ENCODE measurements around the gene CDH23. TPM values are rescaled to one million over a fixed set of nuclear protein-coding genes. Genes with fewer than 3 reads are reported as not detected.

CDH23 gene
- total and polyA plus RNA-seq, 12 donors: 1.7 to 20.2 (median 7.8) TPM

DNA sequence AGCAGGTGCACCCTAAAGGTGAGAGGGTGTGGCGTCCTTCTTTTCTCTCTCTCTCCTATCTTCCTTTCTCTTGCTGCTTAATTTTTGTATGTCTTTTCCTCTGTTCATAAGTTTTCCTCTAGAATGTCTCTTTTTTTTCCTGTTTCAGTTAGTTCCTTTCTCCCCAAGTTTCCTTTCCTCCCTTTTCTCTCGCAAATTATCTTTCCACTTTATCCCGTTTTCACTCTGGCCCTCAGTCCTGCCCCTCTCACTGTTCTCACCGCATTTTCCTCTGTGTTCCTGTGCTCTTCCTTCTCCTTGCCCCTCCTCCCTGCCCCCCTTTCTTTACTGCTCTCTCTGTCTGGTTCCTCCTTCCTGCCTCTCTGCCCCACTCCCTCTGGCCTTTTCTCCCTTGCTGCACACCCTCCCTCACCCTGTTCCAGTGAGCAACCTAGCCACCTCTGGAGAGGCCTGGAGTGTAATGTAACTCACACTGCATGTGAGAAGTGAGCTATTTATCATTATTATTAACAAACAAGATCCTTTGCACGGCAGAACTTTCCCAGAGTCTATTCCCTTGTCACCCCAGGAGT lies 164.4 kb downstream of the CDH23 start:
- TF ChIP-seq POLR2A (IDR thresholded peaks at IDR 0.05): no peak
- TF ChIP-seq, protein P1, sequence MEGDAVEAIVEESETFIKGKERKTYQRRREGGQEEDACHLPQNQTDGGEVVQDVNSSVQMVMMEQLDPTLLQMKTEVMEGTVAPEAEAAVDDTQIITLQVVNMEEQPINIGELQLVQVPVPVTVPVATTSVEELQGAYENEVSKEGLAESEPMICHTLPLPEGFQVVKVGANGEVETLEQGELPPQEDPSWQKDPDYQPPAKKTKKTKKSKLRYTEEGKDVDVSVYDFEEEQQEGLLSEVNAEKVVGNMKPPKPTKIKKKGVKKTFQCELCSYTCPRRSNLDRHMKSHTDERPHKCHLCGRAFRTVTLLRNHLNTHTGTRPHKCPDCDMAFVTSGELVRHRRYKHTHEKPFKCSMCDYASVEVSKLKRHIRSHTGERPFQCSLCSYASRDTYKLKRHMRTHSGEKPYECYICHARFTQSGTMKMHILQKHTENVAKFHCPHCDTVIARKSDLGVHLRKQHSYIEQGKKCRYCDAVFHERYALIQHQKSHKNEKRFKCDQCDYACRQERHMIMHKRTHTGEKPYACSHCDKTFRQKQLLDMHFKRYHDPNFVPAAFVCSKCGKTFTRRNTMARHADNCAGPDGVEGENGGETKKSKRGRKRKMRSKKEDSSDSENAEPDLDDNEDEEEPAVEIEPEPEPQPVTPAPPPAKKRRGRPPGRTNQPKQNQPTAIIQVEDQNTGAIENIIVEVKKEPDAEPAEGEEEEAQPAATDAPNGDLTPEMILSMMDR (IDR thresholded peaks at IDR 0.05): no peak
- Histone ChIP-seq H3K4me1 (replicated peaks in 1 of 2) (no peaks in the 10 kb centered on the region), H3K4me3 (no peak overlapping the region), H3K36me3 (replicated peaks in 1 of 2) (no peaks in the 10 kb centered on the region), H3K9me3 (replicated peaks in 1 of 3) (no peaks in the 10 kb centered on the region), H3K27ac (no peak overlapping the region), H3K27me3 (no peaks in the 10 kb centered on the region)
- intact Hi-C loops (cut with DNase I): no loop called here
- 47 to 52% (median 48%) methylated on average over 5 of the region's 5 CpGs for WGBS, 4 donors
- DNase-seq: no peak

DNA sequence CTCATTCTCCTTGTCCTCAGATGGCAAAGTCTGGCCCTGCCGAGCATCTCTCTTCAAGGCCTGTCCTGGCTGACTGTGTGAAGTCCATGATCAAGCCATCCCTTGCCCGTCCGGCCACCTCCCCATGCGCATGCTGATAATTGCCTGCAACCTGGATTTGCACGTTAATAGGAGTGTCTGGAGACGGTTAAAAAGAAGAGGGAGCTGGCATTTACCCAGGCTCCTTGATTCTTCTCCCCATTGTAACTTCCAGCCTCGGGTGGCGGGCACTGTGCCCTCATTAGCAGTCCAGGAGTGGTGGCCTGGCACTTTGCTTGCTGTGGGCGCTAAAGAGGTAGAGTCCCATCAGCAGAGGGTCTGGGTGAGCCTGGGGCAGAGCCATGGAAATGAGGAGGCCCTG lies 165.5 kb downstream of the CDH23 start:
- DNase-seq: no peak
- Histone ChIP-seq H3K27ac (no peak overlapping the region), H3K36me3 (replicated peaks in 1 of 2) (no peaks in the 10 kb centered on the region), H3K4me1 (replicated peaks in 1 of 2) (no peaks in the 10 kb centered on the region), H3K4me3 (no peak overlapping the region), H3K9me3 (replicated peaks in 1 of 3) (no peaks in the 10 kb centered on the region), H3K27me3 (no peaks in the 10 kb centered on the region)
- WGBS, 4 donors: 91 to 95% (median 94%) methylated on average over 8 to 9 of the region's 9 CpGs
- intact Hi-C loops (cut with DNase I): no loop called here
- no peak for TF ChIP-seq POLR2A (IDR thresholded peaks at IDR 0.05)
- TF ChIP-seq, protein P1 (IDR thresholded peaks at IDR 0.05): no peak

DNA sequence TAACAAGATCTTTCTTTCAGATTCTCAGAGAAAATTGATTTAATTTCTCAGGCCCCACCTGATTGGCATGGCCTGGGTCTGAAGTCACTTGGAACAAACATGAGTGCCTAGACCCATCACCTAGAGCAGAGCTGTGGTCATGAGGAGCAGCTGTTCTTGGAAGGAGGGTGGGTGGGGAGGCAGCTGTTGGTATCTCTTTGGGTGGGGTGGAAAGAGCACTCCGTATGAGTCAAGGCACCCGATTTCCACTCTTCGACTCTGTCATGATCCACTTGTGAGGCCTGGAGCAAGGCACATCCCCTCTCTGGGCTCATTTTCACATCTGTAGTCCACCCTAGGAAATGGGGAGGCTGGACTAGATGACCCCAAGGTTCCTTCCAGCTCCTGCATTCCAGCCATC lies 166.2 kb downstream of the CDH23 start:
- Histone ChIP-seq H3K4me1 (replicated peaks in 1 of 2) (no peaks in the 10 kb centered on the region), H3K36me3 (replicated peaks in 1 of 2) (no peaks in the 10 kb centered on the region), H3K4me3 (no peak overlapping the region), H3K27ac (no peak overlapping the region), H3K9me3 (replicated peaks in 1 of 3) (no peaks in the 10 kb centered on the region), H3K27me3 (no peaks in the 10 kb centered on the region)
- 85 to 89% (median 88%) methylated on average over 3 of the region's 3 CpGs for WGBS, 4 donors
- intact Hi-C loops (cut with DNase I): no loop called here
- no peak for DNase-seq
- TF ChIP-seq, protein P1 (IDR thresholded peaks at IDR 0.05): no peak
- no peak for TF ChIP-seq POLR2A (IDR thresholded peaks at IDR 0.05)

DNA sequence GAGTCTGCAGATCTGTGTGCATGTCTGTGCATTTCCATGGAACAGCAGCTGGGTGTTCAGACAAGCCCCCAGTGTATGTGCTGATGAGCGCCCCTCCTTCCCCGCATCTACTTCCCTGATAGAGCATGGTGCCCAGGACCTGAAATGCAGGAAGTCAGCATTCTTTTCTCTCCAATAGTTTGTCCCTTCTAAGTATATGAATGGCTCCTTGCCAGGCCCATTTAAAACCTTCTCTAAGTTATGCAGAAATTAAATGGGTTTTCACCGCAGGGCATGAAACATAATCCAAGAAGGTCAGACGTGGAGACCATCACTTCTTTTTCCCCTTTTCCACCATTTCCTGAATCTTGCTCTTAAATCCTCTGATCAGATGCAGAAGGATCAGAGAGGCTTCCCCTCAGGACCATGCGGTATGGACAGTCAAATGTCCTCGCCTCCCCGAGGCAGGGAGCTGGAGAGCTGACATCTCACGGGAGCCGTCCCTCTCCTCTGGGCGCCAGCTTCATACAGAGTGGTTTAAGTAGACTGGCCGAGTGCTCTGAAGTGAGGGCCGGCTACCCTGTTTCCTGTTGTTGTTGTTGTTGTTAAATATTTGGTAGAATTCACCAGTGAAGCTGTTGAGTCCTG lies 167.6 kb downstream of the CDH23 start:
- intact Hi-C loops (cut with DNase I): no loop called here
- H3K4me1 ChIP-seq (replicated peaks in 1 of 2): no peaks in the 10 kb centered on the region

More for the DNA sequence above, 167.6 kb downstream of the CDH23 start:
- Histone ChIP-seq H3K36me3 (replicated peaks in 1 of 2) (no peaks in the 10 kb centered on the region), H3K9me3 (replicated peaks in 1 of 3) (no peaks in the 10 kb centered on the region), H3K4me3 (no peak overlapping the region), H3K27ac (no peak overlapping the region), H3K27me3 (no peaks in the 10 kb centered on the region)
- 68 to 73% (median 71%) methylated on average over 12 of the region's 12 CpGs for WGBS, 4 donors
- no peak for TF ChIP-seq POLR2A (IDR thresholded peaks at IDR 0.05)
- TF ChIP-seq, protein P1 (IDR thresholded peaks at IDR 0.05): no peak
- DNase-seq: no peak

Data from adrenal gland (tissue), 12 donors.